GM12873 (cell line): ENCODE measurements around the gene TFDP1.

Experiments used
- CTCF ChIP-seq: IDR thresholded peaks from 2 replicates; pipeline ENCODE4 v1.5.1; 2012; ENCODE audit warnings: low read depth, mild to moderate bottlenecking, moderate library complexity, low read length, control low read depth; ENCODE audit not compliant: insufficient read depth; ENCODE audit errors: missing control alignments

Gene TFDP1

DNA sequence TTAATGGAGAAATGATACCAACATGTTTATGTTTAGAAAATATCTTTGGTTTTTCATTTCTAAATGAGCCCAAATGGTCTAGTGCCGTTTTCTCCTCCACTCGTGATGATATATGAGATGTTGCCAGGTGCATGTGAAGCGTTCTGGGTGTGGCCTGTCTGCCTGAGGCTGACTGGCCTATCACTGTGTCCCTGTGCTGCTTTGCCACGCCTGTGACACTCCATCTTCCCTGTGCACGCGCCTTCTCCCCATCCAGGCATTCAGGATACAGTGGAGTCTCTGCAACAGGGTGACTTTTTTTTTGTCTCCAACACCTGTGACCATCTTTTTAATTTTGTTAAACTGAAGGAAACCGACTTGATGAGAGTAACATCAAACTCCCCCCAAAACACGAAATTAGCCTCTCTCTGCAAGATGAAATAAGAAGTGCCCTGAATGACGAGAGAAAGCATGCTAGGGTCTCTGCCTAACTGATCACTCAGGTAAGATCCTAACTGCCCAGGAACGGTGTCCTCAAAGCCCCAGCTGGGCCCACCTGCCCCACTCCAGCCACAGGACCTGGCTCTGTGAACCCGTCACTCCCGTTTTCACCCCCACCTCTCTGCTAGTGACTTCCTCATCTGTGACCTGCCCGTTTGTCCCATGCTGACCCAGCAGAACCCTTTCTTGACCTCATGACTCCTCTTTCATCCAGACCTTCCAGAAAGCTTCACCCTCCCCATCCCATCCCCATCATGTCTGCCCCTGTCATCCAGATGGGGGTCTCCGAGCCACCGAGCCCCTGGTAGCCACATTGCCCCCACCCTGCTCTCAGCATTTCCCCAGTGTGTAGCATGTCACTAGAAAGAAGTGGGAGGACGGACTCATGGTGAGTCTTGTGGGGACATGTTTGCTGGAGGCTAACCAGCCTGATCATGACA is 33.2 kb upstream of the TFDP1 start:
- no peak for TF ChIP-seq CTCF

GRCh38 chr13:113552079-113552478 is 32.5 kb upstream of the TFDP1 start:
- no peak for TF ChIP-seq CTCF

DNA sequence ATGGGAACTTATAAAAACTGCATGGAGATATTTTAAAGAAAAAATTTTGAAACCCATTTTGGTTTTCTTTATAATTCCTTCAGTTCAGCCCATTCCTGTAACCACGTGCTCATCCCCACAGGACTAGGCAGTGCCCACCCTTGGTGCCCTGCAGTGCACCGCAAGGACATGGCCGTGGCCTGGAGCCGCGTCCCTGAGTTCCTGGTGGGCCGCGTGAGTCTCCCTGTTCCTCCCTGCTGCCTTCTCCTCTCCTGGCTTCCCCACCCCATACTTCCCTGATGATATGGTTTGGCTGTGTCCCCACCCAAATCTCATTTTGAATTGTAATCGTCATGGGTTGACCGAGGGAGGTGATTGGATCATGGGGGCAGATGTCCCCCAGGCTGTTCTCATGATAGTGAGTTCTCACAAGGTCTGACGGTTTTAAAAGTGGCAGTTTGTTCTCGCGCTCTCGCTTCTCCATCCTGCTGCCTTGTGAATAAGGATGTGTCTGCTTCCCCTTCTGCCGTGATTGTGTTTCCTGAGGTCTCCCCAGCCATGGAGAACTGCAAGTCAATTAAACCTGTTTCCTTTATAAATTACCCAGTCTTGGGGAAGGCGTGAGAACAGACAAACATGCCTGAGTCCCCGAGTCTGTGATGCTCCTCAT is 31.6 kb upstream of the TFDP1 start:
- TF ChIP-seq CTCF: no peak

GRCh38 chr13:113553511-113554332 is 30.8 kb upstream of the TFDP1 start:
- no peak for TF ChIP-seq CTCF

DNA sequence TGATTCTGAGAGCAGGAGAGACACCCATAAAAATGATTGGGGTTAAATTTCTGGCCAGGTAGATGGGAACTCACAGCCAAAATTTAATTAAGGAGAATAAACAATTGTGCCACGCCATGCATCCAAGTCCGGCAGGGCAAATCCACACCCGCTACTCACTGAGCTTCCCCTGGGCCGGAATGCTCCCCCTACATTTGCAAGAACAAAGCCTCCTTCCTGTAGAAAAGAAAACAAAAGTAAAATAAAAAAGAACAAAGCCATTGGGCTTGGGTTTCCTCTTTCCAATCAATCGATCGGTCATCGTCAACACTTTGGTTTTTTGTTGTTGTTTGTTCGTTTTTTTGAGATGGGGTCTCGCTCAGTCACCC is 30.2 kb upstream of the TFDP1 start:
- TF ChIP-seq CTCF: no peak

- TF ChIP-seq CTCF: no peak
Observed at GRCh38 chr13:113555141-113555540, 29.4 kb upstream of the TFDP1 start.

DNA sequence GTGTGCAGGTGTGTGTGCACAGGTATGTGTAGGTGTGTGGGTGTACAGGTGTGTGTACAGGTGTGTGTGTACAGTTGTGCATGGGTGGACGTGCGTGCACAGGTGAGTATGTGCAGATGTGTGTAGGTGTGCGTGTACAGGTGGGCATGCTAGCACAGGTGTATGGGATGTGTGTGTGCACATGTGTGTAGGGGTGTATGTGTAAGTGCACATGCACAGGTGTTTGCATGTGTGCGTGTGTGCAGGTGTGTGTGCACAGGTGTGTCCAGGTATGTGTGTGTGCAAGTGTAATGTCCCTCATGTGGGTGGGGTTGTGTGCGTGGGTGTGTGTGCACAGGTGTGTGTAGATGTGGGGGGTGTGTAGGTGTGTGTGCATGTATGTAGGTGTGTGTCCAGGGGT is 27.5 kb upstream of the TFDP1 start:
- no peak for TF ChIP-seq CTCF
